Fibroblast of lung (primary cell): ENCODE measurements around the gene SSBP1. TPM values are rescaled to one million over a fixed set of nuclear protein-coding genes. Genes with fewer than 3 reads are reported as not detected.

Experiments
- DNase-seq, 2 donors: peaks; one replicate each; pipeline versions ENCODE4 v3.0.0 to v3.0.0-alpha.2; 2010; ENCODE audit warnings: low read depth in 2 of 2
- H2AFZ ChIP-seq: 2 replicates; pipeline ENCODE4 v1.5.1; 2012; ENCODE audit warnings: low read length, control low read depth, inconsistent platforms
- H3K27ac ChIP-seq: 2 replicates; pipeline ENCODE4 v1.5.1; 2011; ENCODE audit warnings: low read length, control low read depth; ENCODE audit not compliant: insufficient read depth
- H3K27me3 ChIP-seq: 2 replicates; pipeline ENCODE4 v1.5.1; 2011; ENCODE audit warnings: mild to moderate bottlenecking, low read length; ENCODE audit not compliant: control insufficient read depth, insufficient read depth
- H3K36me3 ChIP-seq: 2 replicates; pipeline ENCODE4 v1.5.1; 2011; ENCODE audit warnings: low read length; ENCODE audit not compliant: control insufficient read depth, insufficient read depth
- H3K4me1 ChIP-seq: 2 replicates; pipeline ENCODE4 v1.5.1; 2011; ENCODE audit warnings: low read length; ENCODE audit not compliant: control insufficient read depth, insufficient read depth; ENCODE audit errors: extremely low read depth
- H3K4me2 ChIP-seq: 2 replicates; pipeline ENCODE4 v1.5.1; 2011; ENCODE audit warnings: low read length, control low read depth; ENCODE audit not compliant: insufficient read depth; ENCODE audit errors: extremely low read depth
- H3K4me3 ChIP-seq, 4 experiments: fragments of 200-600 bp in 1 of 4; sonication (generic) in 1 of 4; replicated peaks in 1 of 4; 2 replicates each; pipeline ENCODE4 v1.5.1; 2011 to 2016; ENCODE audit warnings: low read length in 4 of 4, low read depth in 3 of 4, mild to moderate bottlenecking in 3 of 4, control low read depth in 2 of 4, inconsistent platforms in 1 of 4, mixed read lengths in 1 of 4; ENCODE audit not compliant: insufficient read depth in 1 of 4; ENCODE audit errors: control extremely low read depth in 1 of 4
- H3K79me2 ChIP-seq: 2 replicates; pipeline ENCODE4 v1.5.1; 2012; ENCODE audit warnings: mild to moderate bottlenecking, low read length, inconsistent platforms; ENCODE audit not compliant: control insufficient read depth, insufficient read depth
- H3K9ac ChIP-seq: 2 replicates; pipeline ENCODE4 v1.5.1; 2011; ENCODE audit warnings: mild to moderate bottlenecking, low read length, control low read depth; ENCODE audit not compliant: insufficient read depth
- H3K9me3 ChIP-seq: 2 replicates; pipeline ENCODE4 v1.5.1; 2012; ENCODE audit warnings: low read depth, low read length; ENCODE audit not compliant: control insufficient read depth, insufficient read depth
- H4K20me1 ChIP-seq: 2 replicates; pipeline ENCODE4 v1.5.1; 2011; ENCODE audit warnings: low read length; ENCODE audit not compliant: control insufficient read depth, insufficient read depth; ENCODE audit errors: extremely low read depth
- EZH2 ChIP-seq: IDR thresholded peaks from 2 replicates; pipeline ENCODE4 v1.5.1; 2012; ENCODE audit warnings: low read length, control low read depth, mild to moderate bottlenecking; ENCODE audit errors: missing control alignments
- polyA plus RNA-seq, 2 donors: library from polyadenylated mRNA; depleted of rRNA in 1 of 2; stranded (reverse) in 1 of 2; unstranded in 1 of 2; fragments of >200 nt; gene quantifications; 2 replicates each; pipeline ENCODE4 v1.2.1, GENCODE V29; 2011 to 2012; ENCODE audit warnings: missing spikeins in 1 of 2
- total RNA-seq: library from RNA; depleted of rRNA; stranded (reverse); fragments of >200 nt; gene quantifications from 2 replicates; pipeline ENCODE4 v1.2.1, GENCODE V29; 2014
- TF ChIP-seq, protein P1 (sequence below), 2 donors: IDR thresholded peaks in 1 of 2; conservative IDR thresholded peaks in 1 of 2; 1 replicate in 1 of 2; 2 replicates in 1 of 2; pipeline ENCODE4 v1.5.1; 2011 to 2012; ENCODE audit warnings: low read length in 2 of 2, control low read depth in 1 of 2, inconsistent platforms in 1 of 2, low read depth in 1 of 2, mild to moderate bottlenecking in 1 of 2

Gene SSBP1
- total and polyA plus RNA-seq, 2 donors (not counting 1 experiment from before 2014, with no cell fraction given) = 119 to 209 TPM

DNA sequence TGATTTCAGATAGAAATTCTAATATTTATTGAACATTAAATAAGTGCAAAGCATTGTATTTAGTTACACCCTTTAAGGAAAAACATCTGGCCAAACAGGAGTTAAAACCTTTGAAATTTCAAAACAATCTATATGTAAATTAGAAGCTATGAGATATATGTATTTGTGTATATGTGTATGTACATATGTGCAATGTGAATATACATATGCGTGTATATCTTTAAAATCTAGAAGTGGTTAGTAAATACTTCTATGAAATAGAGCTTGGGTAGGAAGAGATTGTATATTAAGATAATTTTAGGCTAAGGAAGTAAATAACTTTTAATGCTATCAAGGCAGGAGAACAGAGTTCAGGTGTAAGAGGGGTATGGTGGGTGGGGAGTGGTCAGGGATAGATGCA lies 20.7 kb upstream of the SSBP1 start:
- Histone ChIP-seq H3K4me3 (no peak overlapping the region), H3K36me3 (no peaks in the 10 kb centered on the region), H3K4me1 (no peaks in the 10 kb centered on the region), H3K27me3 (no peaks in the 10 kb centered on the region), H3K27ac (no peak overlapping the region), H3K9me3 (no peaks in the 10 kb centered on the region), H3K79me2 (no peaks in the 10 kb centered on the region), H2AFZ (no peak overlapping the region), H3K4me2 (no peak overlapping the region), H3K9ac (no peak overlapping the region), H4K20me1 (no peaks in the 10 kb centered on the region)
- no peak for DNase-seq
- no peak for TF ChIP-seq EZH2
- TF ChIP-seq, protein P1, sequence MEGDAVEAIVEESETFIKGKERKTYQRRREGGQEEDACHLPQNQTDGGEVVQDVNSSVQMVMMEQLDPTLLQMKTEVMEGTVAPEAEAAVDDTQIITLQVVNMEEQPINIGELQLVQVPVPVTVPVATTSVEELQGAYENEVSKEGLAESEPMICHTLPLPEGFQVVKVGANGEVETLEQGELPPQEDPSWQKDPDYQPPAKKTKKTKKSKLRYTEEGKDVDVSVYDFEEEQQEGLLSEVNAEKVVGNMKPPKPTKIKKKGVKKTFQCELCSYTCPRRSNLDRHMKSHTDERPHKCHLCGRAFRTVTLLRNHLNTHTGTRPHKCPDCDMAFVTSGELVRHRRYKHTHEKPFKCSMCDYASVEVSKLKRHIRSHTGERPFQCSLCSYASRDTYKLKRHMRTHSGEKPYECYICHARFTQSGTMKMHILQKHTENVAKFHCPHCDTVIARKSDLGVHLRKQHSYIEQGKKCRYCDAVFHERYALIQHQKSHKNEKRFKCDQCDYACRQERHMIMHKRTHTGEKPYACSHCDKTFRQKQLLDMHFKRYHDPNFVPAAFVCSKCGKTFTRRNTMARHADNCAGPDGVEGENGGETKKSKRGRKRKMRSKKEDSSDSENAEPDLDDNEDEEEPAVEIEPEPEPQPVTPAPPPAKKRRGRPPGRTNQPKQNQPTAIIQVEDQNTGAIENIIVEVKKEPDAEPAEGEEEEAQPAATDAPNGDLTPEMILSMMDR (conservative IDR thresholded peaks at IDR 0.05 in 1 of 2, IDR thresholded peaks at IDR 0.05 in 1 of 2; ENCODE audit: low read depth in 1 of 2, low read length in 2 of 2) = no peak

DNA sequence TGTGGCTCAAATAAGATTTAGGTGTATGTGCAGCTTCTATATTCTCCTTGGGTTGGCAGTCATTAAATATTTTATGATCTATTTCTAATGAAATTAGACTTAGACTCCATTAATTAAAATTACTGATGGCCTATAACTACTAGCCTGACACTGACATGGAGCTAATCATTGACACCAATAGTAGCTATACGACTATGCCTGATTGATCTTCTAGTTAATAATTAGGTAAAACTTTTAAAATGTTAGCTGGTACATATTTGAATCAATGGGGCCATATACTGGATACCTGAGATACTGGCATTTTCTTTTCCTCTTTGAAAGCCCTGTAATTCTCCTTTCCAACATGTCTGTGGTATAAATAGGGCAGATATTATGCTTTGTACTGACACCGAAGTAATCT lies 15.6 kb upstream of the SSBP1 start:
- TF ChIP-seq, protein P1 (conservative IDR thresholded peaks at IDR 0.05 in 1 of 2, IDR thresholded peaks at IDR 0.05 in 1 of 2; ENCODE audit: low read depth in 1 of 2, low read length in 2 of 2) = no peak
- TF ChIP-seq EZH2 = no peak
- no peaks in the 10 kb centered on the region for H4K20me1 ChIP-seq
- no peaks in the 10 kb centered on the region for H3K9me3 ChIP-seq
- H3K79me2 ChIP-seq = no peaks in the 10 kb centered on the region
- no peak overlapping the region for H3K4me2 ChIP-seq
- no peak overlapping the region for H3K27ac ChIP-seq
- no peaks in the 10 kb centered on the region for H3K36me3 ChIP-seq
- no peak overlapping the region for H2AFZ ChIP-seq
- no peak for DNase-seq
- H3K9ac ChIP-seq = no peak overlapping the region
- H3K4me3 ChIP-seq = no peak overlapping the region
- H3K27me3 ChIP-seq = no peaks in the 10 kb centered on the region
- H3K4me1 ChIP-seq = no peaks in the 10 kb centered on the region

DNA sequence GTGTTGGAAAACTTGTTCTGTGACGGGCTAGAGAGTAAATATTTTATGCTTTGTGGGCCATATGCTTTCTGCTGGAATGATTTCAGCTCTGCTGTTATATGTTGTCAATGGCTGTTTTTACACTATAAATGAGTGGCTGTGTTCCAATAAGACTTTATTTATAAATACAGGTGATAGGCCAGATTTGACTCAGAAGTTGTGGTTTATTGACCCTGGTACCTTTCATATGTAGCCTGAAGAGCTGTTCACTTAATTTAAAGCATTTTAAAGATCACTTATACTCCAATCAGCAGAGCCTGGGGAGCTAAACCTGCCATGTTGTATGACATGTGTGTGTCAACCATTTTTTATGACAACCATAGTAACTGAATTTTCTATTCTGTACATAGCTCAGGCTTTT lies 9.1 kb upstream of the SSBP1 start:
- H3K4me3 ChIP-seq = no peak overlapping the region
- H3K36me3 ChIP-seq = no peaks in the 10 kb centered on the region
- H3K79me2 ChIP-seq = no peaks in the 10 kb centered on the region
- H3K9ac ChIP-seq = no peak overlapping the region
- no peaks in the 10 kb centered on the region for H3K4me1 ChIP-seq
- no peaks in the 10 kb centered on the region for H3K9me3 ChIP-seq
- no peaks in the 10 kb centered on the region for H3K27me3 ChIP-seq
- DNase-seq = no peak
- TF ChIP-seq, protein P1 (conservative IDR thresholded peaks at IDR 0.05 in 1 of 2, IDR thresholded peaks at IDR 0.05 in 1 of 2; ENCODE audit: low read depth in 1 of 2, low read length in 2 of 2) = no peak
- no peak for TF ChIP-seq EZH2
- H3K27ac ChIP-seq = no peak overlapping the region
- no peak overlapping the region for H2AFZ ChIP-seq
- no peak overlapping the region for H3K4me2 ChIP-seq
- no peaks in the 10 kb centered on the region for H4K20me1 ChIP-seq
